Ramos (cell line): Measurements from ENCODE around the gene CPNE4.
"Not testable (repeated sequence)": the region's sequence is repeated elsewhere in the genome, so short reads cannot be mapped to it uniquely, and the experiment has no call there.

ENCODE experiments used
- in situ Hi-C: fragments of 300-500 bp; cut with MboI; formaldehyde crosslinking; loops from one replicate; pipeline ENCODE4 v1.14.3; 2022; ENCODE audit warnings: low sequenced_read_pairs; ENCODE audit not compliant: unreplicated experiment

The CPNE4 gene

DNA sequence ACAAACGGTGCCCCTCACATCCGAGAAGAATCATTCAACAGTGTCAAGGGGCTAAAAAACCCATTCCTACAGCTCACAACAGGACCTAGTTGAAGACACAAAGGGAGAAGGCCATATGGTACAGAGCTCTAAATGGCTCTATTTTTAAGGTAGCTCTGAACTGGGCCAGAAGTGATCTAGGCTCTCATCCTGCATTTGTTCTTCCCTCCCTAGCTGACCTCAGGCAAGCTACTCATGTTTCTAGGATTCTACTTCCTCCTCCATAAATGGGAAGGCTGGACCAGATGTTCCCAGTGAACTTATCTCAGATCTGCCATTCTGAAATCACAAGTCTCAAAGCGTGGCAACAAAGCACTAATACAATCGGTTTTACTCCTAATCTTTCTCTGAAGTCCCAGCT, 62.3 kb downstream of the CPNE4 start:
- in situ Hi-C loops, result no loop called here

- in situ Hi-C loops, result no loop called here
Observed at GRCh38 chr3:131972091-131972490, 62.7 kb downstream of the CPNE4 start.

DNA sequence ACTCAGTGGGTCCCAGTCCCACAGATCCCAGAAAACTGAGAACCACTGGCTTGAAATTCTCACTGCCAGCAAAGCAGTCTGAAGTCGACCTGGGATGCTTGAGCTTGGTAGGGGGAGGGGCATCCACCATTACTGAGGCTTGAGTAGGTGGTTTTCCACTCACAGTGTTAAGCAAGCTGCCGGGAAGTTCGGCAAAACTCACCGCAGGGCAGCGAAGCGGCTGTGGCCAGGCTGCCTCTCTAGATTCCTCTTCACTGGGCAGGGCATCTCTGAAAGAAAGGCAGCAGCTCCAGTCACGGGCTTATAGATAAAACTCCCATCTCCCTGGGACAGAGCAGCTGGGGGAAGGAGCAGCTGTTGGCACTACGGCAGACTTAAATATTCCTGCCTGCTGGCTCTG, 71.4 kb downstream of the CPNE4 start:
- in situ Hi-C loops, result not testable (repeated sequence)

DNA sequence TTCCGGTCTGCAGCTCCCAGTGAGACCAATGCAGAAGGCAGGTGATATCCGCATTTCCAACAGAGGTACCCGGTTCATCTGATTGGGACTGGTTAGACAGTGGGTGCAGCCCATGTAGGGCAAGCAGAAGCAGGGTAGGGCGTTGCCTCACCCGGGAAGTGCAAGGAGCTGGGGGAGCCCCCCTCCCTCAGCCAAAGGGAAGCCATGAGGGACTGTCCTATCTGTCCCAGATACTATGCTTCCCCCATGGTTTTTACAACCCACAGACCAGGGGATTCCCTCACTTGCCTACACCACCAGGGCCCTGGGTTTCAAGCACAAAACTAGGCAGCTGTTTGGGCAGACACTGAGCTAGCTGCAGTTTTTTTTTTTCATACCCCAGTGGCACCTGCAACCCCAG, 71.8 kb downstream of the CPNE4 start:
- in situ Hi-C loops, result no loop called here

- in situ Hi-C loops, result no loop called here
Observed at GRCh38 chr3:131960324-131960723, 74.5 kb downstream of the CPNE4 start.

- in situ Hi-C loops, result no loop called here
Observed at GRCh38 chr3:131957980-131958379, 76.8 kb downstream of the CPNE4 start.

DNA sequence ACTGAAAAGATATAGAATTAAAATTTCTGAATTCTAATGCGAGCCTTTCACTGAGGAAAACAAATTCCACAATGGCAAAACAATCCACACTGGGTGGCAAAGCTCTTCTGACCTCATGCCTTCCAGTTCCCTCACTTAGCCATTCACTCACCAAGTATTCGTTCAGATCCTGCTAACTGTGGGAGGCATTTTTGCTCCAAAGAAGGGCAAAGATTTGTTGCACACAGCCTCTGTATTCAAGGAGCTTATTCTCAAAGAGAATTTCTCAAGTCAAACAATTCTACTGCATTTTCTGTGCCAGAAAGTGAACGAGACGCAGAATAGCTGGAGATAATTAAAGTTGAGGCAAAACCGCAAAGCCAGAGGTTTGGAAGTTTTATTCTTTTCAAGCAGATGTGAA, 77.3 kb downstream of the CPNE4 start:
- in situ Hi-C loops, result no loop called here

- in situ Hi-C loops, result no loop called here
Observed at GRCh38 chr3:131948806-131949205, 86.0 kb downstream of the CPNE4 start.

- in situ Hi-C loops, result no loop called here
Observed at GRCh38 chr3:131944676-131945075, 90.1 kb downstream of the CPNE4 start.

- in situ Hi-C loops, result no loop called here
Observed at GRCh38 chr3:131933665-131934064, 101.1 kb downstream of the CPNE4 start.

- in situ Hi-C loops, result no loop called here
Observed at GRCh38 chr3:131928593-131928992, 106.2 kb downstream of the CPNE4 start.

GRCh38 chr3:131925571-131925970, 109.2 kb downstream of the CPNE4 start:
- in situ Hi-C loops, result no loop called here

DNA sequence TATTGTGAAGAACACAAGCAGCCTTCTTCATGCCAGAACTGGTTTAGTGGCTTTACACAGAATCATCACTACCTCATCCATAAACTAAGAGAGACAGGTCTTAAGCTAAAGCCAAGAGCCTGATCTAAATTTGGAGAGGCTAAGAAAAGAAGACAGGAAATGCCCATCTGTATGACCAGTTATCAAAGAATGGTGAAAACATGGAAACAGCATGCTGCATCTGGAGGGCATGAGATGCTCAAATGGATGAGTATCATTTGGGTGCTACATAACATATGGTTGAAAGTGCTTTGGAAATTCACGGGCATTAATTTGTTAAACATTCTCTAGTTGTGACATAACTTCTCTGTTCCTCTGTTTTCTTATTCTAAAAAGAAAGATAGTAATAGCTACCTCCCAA, 112.5 kb downstream of the CPNE4 start:
- in situ Hi-C loops, result no loop called here

- in situ Hi-C loops, result no loop called here
Observed at GRCh38 chr3:131917006-131917405, 117.8 kb downstream of the CPNE4 start.

GRCh38 chr3:131914090-131914691, 120.6 kb downstream of the CPNE4 start:
- in situ Hi-C loops, result no loop called here

DNA sequence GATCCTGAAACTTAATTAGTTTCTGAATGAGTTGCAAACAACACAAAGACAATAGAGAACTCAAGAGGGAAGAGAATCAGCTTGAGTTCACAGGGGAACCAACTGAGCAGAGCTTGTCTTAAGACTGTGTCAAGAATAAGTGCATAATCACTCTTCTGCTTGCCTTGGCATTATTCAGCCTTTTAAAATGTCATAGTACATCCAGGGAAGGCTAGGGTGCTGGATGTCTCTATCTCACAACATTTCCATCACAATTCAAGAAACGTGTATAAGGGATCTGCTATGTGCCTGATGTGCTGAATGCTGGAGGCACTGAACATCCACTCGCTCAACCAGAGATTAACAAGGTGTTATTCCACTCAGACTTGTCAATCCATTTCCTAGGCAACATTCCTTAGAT, 122.6 kb downstream of the CPNE4 start:
- in situ Hi-C loops, result no loop called here

DNA sequence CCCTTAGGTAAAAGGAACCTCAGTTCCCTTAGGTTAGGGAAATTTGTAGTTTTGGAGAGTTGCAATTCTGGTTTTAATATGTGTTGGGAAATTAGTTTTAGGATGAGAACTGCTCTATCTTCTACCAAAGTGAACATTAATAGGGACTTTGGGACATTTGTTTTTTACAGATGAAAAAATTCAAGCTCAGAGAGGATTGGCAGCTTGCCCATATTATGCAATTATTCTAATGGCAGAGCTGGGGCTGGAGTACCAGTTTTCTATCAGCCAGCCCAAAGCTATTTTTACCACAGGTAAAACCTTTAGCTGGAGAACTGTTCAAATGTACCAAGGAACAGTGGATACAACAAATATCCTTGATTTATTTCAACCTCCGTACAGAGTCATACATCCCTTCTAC, 127.0 kb downstream of the CPNE4 start:
- in situ Hi-C loops, result no loop called here

GRCh38 chr3:131903988-131904415, 130.8 kb downstream of the CPNE4 start:
- in situ Hi-C loops, result no loop called here

DNA sequence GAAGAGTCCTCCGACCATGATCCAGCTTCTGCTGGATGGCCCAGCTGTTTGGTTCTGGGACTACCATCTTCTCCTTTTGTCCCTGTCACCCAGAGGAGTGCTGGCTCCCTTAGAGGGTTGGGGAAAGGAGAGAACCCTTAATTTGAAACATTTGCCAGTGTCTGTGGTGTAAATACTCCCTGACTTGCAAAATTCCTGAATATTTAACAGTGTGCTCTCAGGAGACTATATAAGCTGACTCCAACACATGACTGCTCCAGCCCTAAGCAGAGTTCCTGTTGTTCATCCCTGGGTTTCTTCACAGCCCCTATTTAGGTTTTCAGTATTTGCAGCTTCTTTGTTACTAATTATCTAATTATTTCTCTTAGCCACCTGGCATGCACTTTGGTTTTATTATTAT, 133.1 kb downstream of the CPNE4 start:
- in situ Hi-C loops, result no loop called here

DNA sequence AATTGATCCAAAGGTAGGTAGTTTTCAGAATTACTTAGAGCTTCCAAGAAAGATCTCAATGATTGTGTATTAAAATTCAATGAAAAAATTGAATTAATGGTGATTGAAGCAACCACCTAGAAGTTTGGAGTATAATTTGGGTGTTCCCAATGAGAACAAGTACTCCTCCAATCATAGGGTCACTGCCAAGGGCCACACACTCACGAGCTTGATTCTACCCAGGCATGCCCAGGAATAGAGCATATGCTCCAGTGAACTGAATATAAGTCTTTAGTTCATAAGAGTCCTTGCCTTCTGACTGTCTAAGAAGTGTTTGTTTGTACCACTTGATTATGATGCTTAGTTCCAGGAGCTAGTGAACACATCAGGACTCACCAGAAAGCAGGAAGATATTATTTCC, 133.9 kb downstream of the CPNE4 start:
- in situ Hi-C loops, result no loop called here

- in situ Hi-C loops, result no loop called here
Observed at GRCh38 chr3:131899021-131899420, 135.8 kb downstream of the CPNE4 start.

DNA sequence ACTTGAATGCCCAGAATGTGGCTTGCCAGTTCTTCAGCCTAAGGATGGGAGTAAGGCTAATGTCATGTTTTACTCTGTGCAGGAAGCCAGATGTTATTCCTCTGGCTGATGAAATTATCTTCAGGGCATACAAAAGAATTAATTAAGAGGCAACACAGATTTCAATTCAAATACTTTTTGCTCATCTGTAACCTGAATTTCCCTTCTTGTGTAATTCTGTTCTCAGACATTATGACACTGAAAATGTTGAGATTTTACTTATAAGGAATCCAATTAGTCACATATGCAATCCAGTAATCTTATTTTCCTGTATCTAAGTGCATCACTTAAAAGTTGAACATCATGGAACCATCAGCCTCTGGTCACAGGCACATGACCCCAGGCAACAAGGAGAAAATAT, 136.5 kb downstream of the CPNE4 start:
- in situ Hi-C loops, result no loop called here

GRCh38 chr3:131896285-131896684, 138.5 kb downstream of the CPNE4 start:
- in situ Hi-C loops, result no loop called here
